Activated T-cell treated with anti-CD3 and anti-CD28 coated beads, Interleukin-2, amount 50 U/mL, for 48 hours (primary cell): ENCODE results near the gene TTLL8.

Experiments
- DNase-seq, 2 experiments: peaks; one replicate each; pipeline ENCODE4 v3.0.0-alpha.2; 2020

TTLL8 gene

GRCh38 chr22:50082961-50083461 lies 24.9 kb upstream of the TTLL8 start:
- DNase-seq, result no peak

- DNase-seq, result no peak
Observed at GRCh38 chr22:50082197-50082715, 24.2 kb upstream of the TTLL8 start.

- DNase-seq, result no peak
Observed at GRCh38 chr22:50081426-50082196, 23.5 kb upstream of the TTLL8 start.

- no peak for DNase-seq
Observed at GRCh38 chr22:50080077-50080465, 22.0 kb upstream of the TTLL8 start.

GRCh38 chr22:50078761-50079160 lies 20.7 kb upstream of the TTLL8 start:
- DNase-seq, result no peak

GRCh38 chr22:50078246-50078645 lies 20.1 kb upstream of the TTLL8 start:
- no peak for DNase-seq

GRCh38 chr22:50076646-50077535 lies 18.8 kb upstream of the TTLL8 start:
- no peak for DNase-seq

- no peak for DNase-seq
Observed at GRCh38 chr22:50074551-50075530, 16.7 kb upstream of the TTLL8 start.

- no peak for DNase-seq
Observed at GRCh38 chr22:50074056-50074455, 16.0 kb upstream of the TTLL8 start.

- no peak for DNase-seq
Observed at GRCh38 chr22:50072714-50073538, 14.8 kb upstream of the TTLL8 start.

- no peak for DNase-seq
Observed at GRCh38 chr22:50072167-50072555, 14.1 kb upstream of the TTLL8 start.

GRCh38 chr22:50071432-50072166 lies 13.5 kb upstream of the TTLL8 start:
- no peak for DNase-seq

- no peak for DNase-seq
Observed at GRCh38 chr22:50070366-50070765, 12.3 kb upstream of the TTLL8 start.

- no peak for DNase-seq
Observed at GRCh38 chr22:50068096-50068495, 10.0 kb upstream of the TTLL8 start.

GRCh38 chr22:50067244-50067643 lies 9.1 kb upstream of the TTLL8 start:
- DNase-seq, result no peak

GRCh38 chr22:50064453-50064852 lies 6.4 kb upstream of the TTLL8 start:
- DNase-seq, result no peak

- no peak for DNase-seq
Observed at GRCh38 chr22:50063589-50064393, 5.7 kb upstream of the TTLL8 start.

GRCh38 chr22:50062509-50063135 lies 4.5 kb upstream of the TTLL8 start:
- no peak for DNase-seq

- DNase-seq, result no peak
Observed at GRCh38 chr22:50061824-50062355, 3.8 kb upstream of the TTLL8 start.
